Measurements from ENCODE around the gene C13orf46. TPM values are rescaled to one million over a fixed set of nuclear protein-coding genes. Genes with fewer than 3 reads are reported as not detected.

The C13orf46 gene
- total and polyA plus RNA-seq, 2 experiments from 2014 or later, result 0.20 to 0.23 TPM

DNA sequence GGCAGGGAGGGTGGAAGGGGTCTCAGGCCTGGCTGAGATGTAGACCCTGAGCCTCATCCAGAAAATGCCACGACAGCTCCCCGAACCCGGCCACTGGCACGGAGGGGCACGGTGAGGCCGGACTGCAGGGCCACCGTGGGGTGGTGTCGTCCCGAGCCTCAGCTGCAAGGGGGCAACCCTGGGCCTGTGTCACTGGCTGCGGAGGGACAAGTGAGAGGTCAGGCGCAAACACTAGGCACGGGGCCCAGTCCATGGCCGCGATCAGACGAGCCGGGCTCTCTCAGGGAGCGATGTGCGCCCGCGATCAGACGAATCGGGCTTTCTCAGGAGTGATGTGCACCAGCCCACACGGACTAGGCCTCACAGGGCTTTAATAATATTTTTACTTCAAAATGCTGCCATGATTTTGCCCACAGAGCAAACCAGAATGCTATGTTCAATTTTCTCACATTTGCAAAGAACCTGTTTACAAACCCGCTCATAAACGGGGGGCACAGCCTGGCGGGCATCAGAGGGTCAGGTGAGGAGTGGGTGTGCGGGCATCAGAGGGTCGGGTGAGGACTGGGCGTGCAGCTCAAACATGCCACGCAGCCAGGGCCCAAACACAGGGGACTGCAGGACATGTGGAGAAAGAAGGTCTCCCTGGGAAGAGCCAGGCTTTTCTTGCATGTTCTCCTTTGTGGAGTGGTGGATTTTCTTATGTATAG, 42.6 kb upstream of the C13orf46 start:
- Histone ChIP-seq H3K9me3 (ENCODE audit: low read depth) (no peaks in the 10 kb centered on the region), H4K20me1 (ENCODE audit: insufficient read depth, poor library complexity, severe bottlenecking) (no peaks in the 10 kb centered on the region), H3K4me3 (no peak overlapping the region), H2AFZ (no peak overlapping the region), H3K36me3 (replicated peaks; ENCODE audit: insufficient read depth, low read depth) (no peaks in the 10 kb centered on the region), H3K9me2 (replicated peaks; ENCODE audit: insufficient read depth) (no peaks in the 10 kb centered on the region), H3K27me3 (no peaks in the 10 kb centered on the region), H3K4me2 (no peak overlapping the region), H3K79me2 (no peaks in the 10 kb centered on the region), H3K27ac (no peak overlapping the region), H3K4me1 (ENCODE audit: insufficient read depth) (no peaks in the 10 kb centered on the region)
- 96% methylated on average over 28 of the region's 30 CpGs for WGBS (ENCODE audit: low lambda C conversion rate, missing lambda C conversion rate)
- no peak for DNase-seq (ENCODE audit: low spot score)
- TF ChIP-seq, protein P1, sequence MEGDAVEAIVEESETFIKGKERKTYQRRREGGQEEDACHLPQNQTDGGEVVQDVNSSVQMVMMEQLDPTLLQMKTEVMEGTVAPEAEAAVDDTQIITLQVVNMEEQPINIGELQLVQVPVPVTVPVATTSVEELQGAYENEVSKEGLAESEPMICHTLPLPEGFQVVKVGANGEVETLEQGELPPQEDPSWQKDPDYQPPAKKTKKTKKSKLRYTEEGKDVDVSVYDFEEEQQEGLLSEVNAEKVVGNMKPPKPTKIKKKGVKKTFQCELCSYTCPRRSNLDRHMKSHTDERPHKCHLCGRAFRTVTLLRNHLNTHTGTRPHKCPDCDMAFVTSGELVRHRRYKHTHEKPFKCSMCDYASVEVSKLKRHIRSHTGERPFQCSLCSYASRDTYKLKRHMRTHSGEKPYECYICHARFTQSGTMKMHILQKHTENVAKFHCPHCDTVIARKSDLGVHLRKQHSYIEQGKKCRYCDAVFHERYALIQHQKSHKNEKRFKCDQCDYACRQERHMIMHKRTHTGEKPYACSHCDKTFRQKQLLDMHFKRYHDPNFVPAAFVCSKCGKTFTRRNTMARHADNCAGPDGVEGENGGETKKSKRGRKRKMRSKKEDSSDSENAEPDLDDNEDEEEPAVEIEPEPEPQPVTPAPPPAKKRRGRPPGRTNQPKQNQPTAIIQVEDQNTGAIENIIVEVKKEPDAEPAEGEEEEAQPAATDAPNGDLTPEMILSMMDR (IDR thresholded peaks at IDR 0.05; ENCODE audit: poor library complexity), result no peak
- TF ChIP-seq EZH2phosphoT487 (IDR thresholded peaks at IDR 0.05; ENCODE audit: low read depth, severe bottlenecking, unreplicated experiment) (no peak), EZH2 (IDR thresholded peaks at IDR 0.05; ENCODE audit: borderline replicate concordance) (no peak)

DNA sequence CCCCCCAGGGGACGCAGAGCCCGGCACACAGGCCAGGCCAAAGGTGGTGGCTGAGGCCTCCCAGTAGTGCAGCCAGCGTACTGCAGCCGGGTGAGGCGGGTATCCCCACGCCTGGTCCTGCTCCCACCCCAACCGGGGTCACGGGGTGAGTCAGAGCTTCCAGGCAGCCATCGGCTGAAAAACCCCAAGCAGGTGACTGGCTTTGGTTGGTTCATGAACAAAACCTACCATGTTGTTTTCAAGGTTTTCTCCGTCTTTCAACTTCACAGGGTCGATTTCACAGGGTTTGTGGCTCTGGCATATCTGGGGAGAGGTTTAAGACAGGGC, 42.1 kb upstream of the C13orf46 start:
- H3K27me3 ChIP-seq, result no peaks in the 10 kb centered on the region
- no peaks in the 10 kb centered on the region for H3K4me1 ChIP-seq (ENCODE audit: insufficient read depth)
- H4K20me1 ChIP-seq (ENCODE audit: insufficient read depth, poor library complexity, severe bottlenecking), result no peaks in the 10 kb centered on the region
- no peak overlapping the region for H2AFZ ChIP-seq
- 96% methylated on average over 11 of the region's 11 CpGs for WGBS (ENCODE audit: low lambda C conversion rate, missing lambda C conversion rate)
- no peak overlapping the region for H3K4me3 ChIP-seq
- DNase-seq (ENCODE audit: low spot score), result no peak
- H3K79me2 ChIP-seq, result no peaks in the 10 kb centered on the region
- TF ChIP-seq, protein P1 (IDR thresholded peaks at IDR 0.05; ENCODE audit: poor library complexity), result no peak
- TF ChIP-seq EZH2 (IDR thresholded peaks at IDR 0.05; ENCODE audit: borderline replicate concordance) (no peak), EZH2phosphoT487 (IDR thresholded peaks at IDR 0.05; ENCODE audit: low read depth, severe bottlenecking, unreplicated experiment) (no peak)
- H3K27ac ChIP-seq, result no peak overlapping the region
- H3K9me2 ChIP-seq (replicated peaks; ENCODE audit: insufficient read depth), result no peaks in the 10 kb centered on the region
- H3K4me2 ChIP-seq, result no peak overlapping the region
- no peaks in the 10 kb centered on the region for H3K9me3 ChIP-seq (ENCODE audit: low read depth)
- no peaks in the 10 kb centered on the region for H3K36me3 ChIP-seq (replicated peaks; ENCODE audit: insufficient read depth, low read depth)

DNA sequence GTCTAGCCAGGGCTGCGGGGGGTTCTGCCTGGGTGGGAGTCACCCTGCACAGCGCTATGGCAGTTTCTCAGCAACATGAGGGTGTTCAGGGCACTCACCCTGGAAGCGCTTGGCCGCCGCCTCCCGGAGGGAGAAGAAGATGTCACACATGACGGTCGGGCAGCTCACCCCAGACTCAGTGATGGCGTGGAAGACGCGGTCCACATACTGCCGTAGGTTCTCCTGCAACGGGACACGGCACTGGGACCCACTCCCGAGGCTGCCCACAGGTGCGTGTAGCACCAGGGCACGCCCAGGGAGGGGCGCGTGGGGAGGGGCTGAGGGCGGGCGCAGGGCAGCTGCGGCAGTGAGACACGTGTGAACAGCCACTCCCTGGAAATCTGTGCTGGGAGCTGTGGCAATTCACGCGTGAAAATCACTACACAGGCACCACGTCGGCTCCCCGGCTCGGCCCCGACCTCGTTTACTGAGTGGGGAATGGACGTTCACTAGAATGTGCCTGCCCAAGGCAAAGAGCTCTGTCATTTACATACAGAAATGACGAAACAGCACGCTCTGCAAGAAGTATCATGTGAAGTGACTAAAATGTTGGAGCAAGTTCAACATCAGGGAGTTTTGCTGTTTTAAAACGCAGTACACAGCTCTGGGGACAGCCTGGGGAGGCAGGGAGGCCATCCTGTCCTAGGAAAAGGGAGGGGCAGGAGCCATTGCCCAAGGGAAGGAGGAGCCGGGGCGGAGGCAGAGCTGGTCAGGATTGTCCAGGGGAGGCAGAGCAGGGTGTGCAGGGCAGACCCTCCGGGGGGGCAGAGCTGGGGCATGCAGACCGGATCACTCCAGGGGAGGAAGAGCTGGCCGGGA, 41.5 kb upstream of the C13orf46 start:
- H3K79me2 ChIP-seq, result no peaks in the 10 kb centered on the region
- H3K9me3 ChIP-seq (ENCODE audit: low read depth), result no peaks in the 10 kb centered on the region
- no peaks in the 10 kb centered on the region for H4K20me1 ChIP-seq (ENCODE audit: insufficient read depth, poor library complexity, severe bottlenecking)
- H3K4me3 ChIP-seq, result no peak overlapping the region
- no peak overlapping the region for H3K4me2 ChIP-seq
- 96% methylated on average over 40 of the region's 40 CpGs for WGBS (ENCODE audit: low lambda C conversion rate, missing lambda C conversion rate)
- H3K9me2 ChIP-seq (replicated peaks; ENCODE audit: insufficient read depth), result no peaks in the 10 kb centered on the region
- no peak overlapping the region for H2AFZ ChIP-seq
- H3K36me3 ChIP-seq (replicated peaks; ENCODE audit: insufficient read depth, low read depth), result no peaks in the 10 kb centered on the region
- DNase-seq (ENCODE audit: low spot score), result no peak
- H3K4me1 ChIP-seq (ENCODE audit: insufficient read depth), result no peaks in the 10 kb centered on the region
- no peaks in the 10 kb centered on the region for H3K27me3 ChIP-seq
- H3K27ac ChIP-seq, result no peak overlapping the region
- no peak for TF ChIP-seq EZH2 (IDR thresholded peaks at IDR 0.05; ENCODE audit: borderline replicate concordance)

DNA sequence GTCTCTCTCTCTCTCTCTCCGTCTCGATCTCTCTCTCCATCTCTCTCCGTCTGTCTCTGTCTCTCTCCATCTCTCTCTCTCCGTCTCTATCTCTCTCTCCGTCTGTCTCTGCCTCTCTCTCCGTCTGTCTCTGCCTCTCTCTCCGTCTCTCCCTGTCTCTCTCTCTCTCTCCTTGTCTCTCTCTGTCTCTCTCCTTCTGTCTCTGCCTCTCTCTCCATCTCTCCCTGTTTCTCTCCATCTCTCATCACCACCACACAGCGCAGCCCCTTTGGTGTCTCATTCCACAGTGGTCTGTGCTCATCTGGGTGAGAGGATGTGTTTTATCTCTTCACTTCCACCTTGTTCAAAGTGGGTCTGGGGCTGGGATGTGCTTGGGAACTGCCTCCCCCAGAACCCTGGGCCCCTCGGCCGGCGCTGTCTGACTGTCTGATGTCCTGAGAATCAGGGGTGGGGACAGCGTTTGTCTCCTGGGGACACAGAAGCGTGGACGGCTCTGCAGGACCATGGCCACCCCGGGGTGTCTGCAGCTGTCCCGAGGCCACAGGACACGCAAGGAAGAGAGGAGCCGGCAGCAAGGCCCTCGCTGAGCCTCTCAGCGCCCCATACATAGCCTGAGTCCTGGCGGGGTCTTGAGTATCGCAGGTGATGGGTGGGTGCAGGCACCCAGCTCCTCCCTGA, 40.2 kb upstream of the C13orf46 start:
- Histone ChIP-seq H3K36me3 (replicated peaks; ENCODE audit: insufficient read depth, low read depth) (no peaks in the 10 kb centered on the region), H2AFZ (no peak overlapping the region)
- 96% methylated on average over 17 of the region's 22 CpGs for WGBS (ENCODE audit: low lambda C conversion rate, missing lambda C conversion rate)

More for the DNA sequence above, 40.2 kb upstream of the C13orf46 start:
- H3K4me3 ChIP-seq, result no peak overlapping the region
- no peaks in the 10 kb centered on the region for H3K4me1 ChIP-seq (ENCODE audit: insufficient read depth)
- H3K4me2 ChIP-seq, result no peak overlapping the region
- TF ChIP-seq EZH2 (IDR thresholded peaks at IDR 0.05; ENCODE audit: borderline replicate concordance), result no peak
- TF ChIP-seq EZH2phosphoT487 (IDR thresholded peaks at IDR 0.05; ENCODE audit: low read depth, severe bottlenecking, unreplicated experiment), result no peak
- TF ChIP-seq, protein P1 (IDR thresholded peaks at IDR 0.05; ENCODE audit: poor library complexity), result no peak
- H3K27me3 ChIP-seq, result no peaks in the 10 kb centered on the region
- no peaks in the 10 kb centered on the region for H3K9me2 ChIP-seq (replicated peaks; ENCODE audit: insufficient read depth)
- H3K9me3 ChIP-seq (ENCODE audit: low read depth), result no peaks in the 10 kb centered on the region
- no peak for DNase-seq (ENCODE audit: low spot score)
- no peak overlapping the region for H3K27ac ChIP-seq
- no peaks in the 10 kb centered on the region for H3K79me2 ChIP-seq
- H4K20me1 ChIP-seq (ENCODE audit: insufficient read depth, poor library complexity, severe bottlenecking), result no peaks in the 10 kb centered on the region
